ENCODE results near the gene HPSE2. TPM values are rescaled to one million over a fixed set of nuclear protein-coding genes. Genes with fewer than 3 reads are reported as not detected.

HPSE2 gene
- polyA plus RNA-seq, 1 of the 3 experiments (the other 2 are of a cell fraction), result not detected

GRCh38 chr10:98483658-98484057, 752.0 kb downstream of the HPSE2 start:
- CTCF ChIA-PET, result interaction anchor here (1.0 kb wide), 1 partner anchor 16 kb away, joined by 6 read pairs; no protein-coding TSS in a partner anchor
- H3K4me1 ChIP-seq (ENCODE audit: control insufficient read depth in 1 of 2, insufficient read depth in 2 of 2, low read depth in 1 of 2, low read length in 1 of 2), result no peaks in the 10 kb centered on the region
- no peak overlapping the region for H3K4me2 ChIP-seq
- no peak overlapping the region for H3K9ac ChIP-seq
- H4K20me1 ChIP-seq (ENCODE audit: insufficient read depth), result no peaks in the 10 kb centered on the region
- H3F3A ChIP-seq (replicated peaks; ENCODE audit: insufficient read depth), result peaks cover 3% of the 10 kb centered on the region
- H3K79me2 ChIP-seq (ENCODE audit: insufficient read depth), result no peaks in the 10 kb centered on the region
- H3K4me3 ChIP-seq (ENCODE audit: low read depth in 2 of 2, low read length in 1 of 2), result no peak overlapping the region
- no peaks in the 10 kb centered on the region for H3K9me3 ChIP-seq
- DNase-seq, result no peak
- H3K36me3 ChIP-seq (replicated peaks in 1 of 2; ENCODE audit: control insufficient read depth in 1 of 2, insufficient read depth in 2 of 2, low read length in 1 of 2), result no peaks in the 10 kb centered on the region
- H3K27me3 ChIP-seq (ENCODE audit: insufficient read depth), result no peaks in the 10 kb centered on the region
- H3K9me2 ChIP-seq, result no peaks in the 10 kb centered on the region
- H2AFZ ChIP-seq (ENCODE audit: low read depth), result no peak overlapping the region
- TF ChIP-seq TCF12 (IDR thresholded peaks at IDR 0.05) (no peak), USF2 (IDR thresholded peaks at IDR 0.05; ENCODE audit: borderline replicate concordance, low read depth, low read length) (no peak), EZH2phosphoT487 (IDR thresholded peaks at IDR 0.05; ENCODE audit: borderline replicate concordance, low read depth) (no peak), RCOR1 (IDR thresholded peaks at IDR 0.05; ENCODE audit: low read length) (no peak), FOXJ3 (CRISPR knock-in tag; IDR thresholded peaks at IDR 0.05) (no peak), MEF2A (IDR thresholded peaks at IDR 0.05; ENCODE audit: borderline replicate concordance, low read depth) (no peak), MAX (IDR thresholded peaks at IDR 0.05; ENCODE audit: low read depth) (no peak), SMC3 (IDR thresholded peaks at IDR 0.05; ENCODE audit: low read depth, low read length) (no peak), RAD21 (IDR thresholded peaks at IDR 0.05; ENCODE audit: low read length) (no peak), NFIC (IDR thresholded peaks at IDR 0.05; ENCODE audit: borderline replicate concordance) (no peak), CHD2 (IDR thresholded peaks at IDR 0.05; ENCODE audit: low read length, partially characterized antibody) (no peak), FOSL2 (IDR thresholded peaks at IDR 0.05; ENCODE audit: borderline replicate concordance, low read depth) (no peak), ELF1 (IDR thresholded peaks at IDR 0.05) (no peak), TEAD4 (IDR thresholded peaks at IDR 0.05; ENCODE audit: borderline replicate concordance, insufficient read depth) (no peak), JUND (IDR thresholded peaks at IDR 0.05) (no peak), REST (IDR thresholded peaks at IDR 0.05; ENCODE audit: low read depth, low read length) (no peak), GATA2 (CRISPR knock-in tag; IDR thresholded peaks at IDR 0.05) (no peak), MXI1 (IDR thresholded peaks at IDR 0.05; ENCODE audit: low read depth, low read length) (no peak), ZBTB33 (IDR thresholded peaks at IDR 0.05; ENCODE audit: borderline replicate concordance, low read depth) (no peak)
- POLR2A ChIA-PET, result no interaction called here
- no peak overlapping the region for H3K27ac ChIP-seq (ENCODE audit: low read depth in 2 of 2, low read length in 1 of 2)

Measured in SK-N-SH (cell line).